Sigmoid colon (tissue), 4 donors: ENCODE results near the gene FEN1.

ENCODE experiments used
- POLR2A ChIP-seq, 2 donors: fragments of 450-650 bp; IDR thresholded peaks; one replicate each; pipeline ENCODE4 v1.6.1; 2016; ENCODE audit warnings: antibody characterized with exemption in 2 of 2, mild to moderate bottlenecking in 2 of 2, moderate library complexity in 2 of 2
- POLR2AphosphoS5 ChIP-seq, 4 donors: sonication (generic); formaldehyde crosslinking; IDR thresholded peaks; one replicate each; pipeline ENCODE4 v1.6.1; 2017; ENCODE audit warnings: antibody characterized with exemption in 4 of 4
- TF ChIP-seq, protein P1 (sequence below), 4 experiments: fragments of 450-650 bp in 3 of 4; fragments of 200-600 bp in 1 of 4; IDR thresholded peaks; one replicate each; pipeline ENCODE4 v1.5.1; 2016 to 2019; ENCODE audit warnings: antibody characterized with exemption in 4 of 4, mild to moderate bottlenecking in 3 of 4, moderate library complexity in 2 of 4

DNA sequence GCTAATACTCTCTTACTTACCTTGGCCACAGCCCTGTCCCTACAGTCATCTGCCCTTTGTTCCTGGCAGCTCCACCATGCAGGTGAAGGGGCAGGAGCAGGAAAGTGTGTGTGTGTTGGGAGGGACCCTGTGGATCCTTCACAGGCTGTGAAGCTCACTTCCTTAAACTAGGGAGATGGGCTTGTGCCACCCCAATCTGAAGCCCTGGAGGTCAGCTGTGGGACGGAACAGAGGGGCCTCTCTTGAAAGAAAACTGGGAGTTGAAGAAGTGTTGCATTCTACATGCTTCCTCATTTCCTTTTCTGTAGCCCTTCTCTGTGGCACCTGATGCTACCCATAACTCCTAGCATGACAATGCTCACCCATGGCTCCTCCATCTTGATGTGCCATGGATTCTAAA lies 12.4 kb downstream of the FEN1 start:
- TF ChIP-seq POLR2AphosphoS5 (IDR thresholded peaks at IDR 0.05) (no peak), POLR2A (IDR thresholded peaks at IDR 0.05) (no peak)
- TF ChIP-seq, protein P1, sequence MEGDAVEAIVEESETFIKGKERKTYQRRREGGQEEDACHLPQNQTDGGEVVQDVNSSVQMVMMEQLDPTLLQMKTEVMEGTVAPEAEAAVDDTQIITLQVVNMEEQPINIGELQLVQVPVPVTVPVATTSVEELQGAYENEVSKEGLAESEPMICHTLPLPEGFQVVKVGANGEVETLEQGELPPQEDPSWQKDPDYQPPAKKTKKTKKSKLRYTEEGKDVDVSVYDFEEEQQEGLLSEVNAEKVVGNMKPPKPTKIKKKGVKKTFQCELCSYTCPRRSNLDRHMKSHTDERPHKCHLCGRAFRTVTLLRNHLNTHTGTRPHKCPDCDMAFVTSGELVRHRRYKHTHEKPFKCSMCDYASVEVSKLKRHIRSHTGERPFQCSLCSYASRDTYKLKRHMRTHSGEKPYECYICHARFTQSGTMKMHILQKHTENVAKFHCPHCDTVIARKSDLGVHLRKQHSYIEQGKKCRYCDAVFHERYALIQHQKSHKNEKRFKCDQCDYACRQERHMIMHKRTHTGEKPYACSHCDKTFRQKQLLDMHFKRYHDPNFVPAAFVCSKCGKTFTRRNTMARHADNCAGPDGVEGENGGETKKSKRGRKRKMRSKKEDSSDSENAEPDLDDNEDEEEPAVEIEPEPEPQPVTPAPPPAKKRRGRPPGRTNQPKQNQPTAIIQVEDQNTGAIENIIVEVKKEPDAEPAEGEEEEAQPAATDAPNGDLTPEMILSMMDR (IDR thresholded peaks at IDR 0.05) = no peak
